Renal cortical epithelial cell (primary cell): ENCODE measurements around the gene PIH1D2. TPM values are rescaled to one million over a fixed set of nuclear protein-coding genes. Genes with fewer than 3 reads are reported as not detected.

Experiments
- total RNA-seq: library from RNA; depleted of rRNA; stranded (reverse); fragments of >200 nt; gene quantifications from 2 replicates; pipeline ENCODE4 v1.2.3, GENCODE V29; 2014

PIH1D2 gene
- total RNA-seq, 1 donor from 2014 or later = 7.4 TPM

Other genes starting within 250 kb of the PIH1D2 start
- 41.7 and 42.4 TPM in 2 replicates for gene ALG9, start 202.4 kb downstream of the PIH1D2 start, total RNA-seq
- gene FDXACB1, start 194.9 kb downstream of the PIH1D2 start, total RNA-seq = 3.0 and 3.4 TPM in 2 replicates
- 7.6 and 20.1 TPM in 2 replicates for gene CFAP68, start 194.5 kb downstream of the PIH1D2 start, total RNA-seq
- gene CRYAB, start 162.2 kb downstream of the PIH1D2 start, total RNA-seq = 63.0 and 179 TPM in 2 replicates
- 0.10 and 0.69 TPM in 2 replicates for gene HSPB2, start 161.3 kb downstream of the PIH1D2 start, total RNA-seq
- 9.2 and 15.3 TPM in 2 replicates for gene C11orf52, start 155.1 kb downstream of the PIH1D2 start, total RNA-seq
- 58.9 and 64.7 TPM in 2 replicates for gene DIXDC1, start 136.7 kb downstream of the PIH1D2 start, total RNA-seq
- 41.0 and 47.9 TPM in 2 replicates for gene DLAT, start 48.6 kb downstream of the PIH1D2 start, total RNA-seq
- gene NKAPD1, start 282 bp upstream of the PIH1D2 start, total RNA-seq = 28.5 and 44.0 TPM in 2 replicates
- gene TIMM8B, start 12.7 kb upstream of the PIH1D2 start, total RNA-seq = 39.1 and 71.4 TPM in 2 replicates
- gene SDHD, start 12.9 kb upstream of the PIH1D2 start, total RNA-seq = 126 and 185 TPM in 2 replicates
- 1.6 and 34.2 TPM in 2 replicates for gene IL18, start 90.1 kb upstream of the PIH1D2 start, total RNA-seq
- not detected in 2 replicates for gene TEX12, start 93.4 kb upstream of the PIH1D2 start, total RNA-seq
- gene BCO2, start 101.5 kb upstream of the PIH1D2 start, total RNA-seq = 0.75 TPM in 1 of 2 replicates, not detected in the other
- 43.5 and 56.8 TPM in 2 replicates for gene PTS, start 152.4 kb upstream of the PIH1D2 start, total RNA-seq
- gene PLET1, start 186.8 kb upstream of the PIH1D2 start, total RNA-seq = not detected in 2 replicates